GM13976 (cell line): ENCODE results near the gene GDI1.

Experiments
- DNase-seq: peaks from one replicate; pipeline ENCODE4 v3.0.0; 2012; ENCODE audit warnings: low spot score
- CTCF ChIP-seq: IDR thresholded peaks from 2 replicates; pipeline ENCODE4 v1.5.1; 2012; ENCODE audit warnings: borderline replicate concordance, mild to moderate bottlenecking; ENCODE audit not compliant: insufficient read depth; ENCODE audit errors: extremely low read depth, missing control alignments, control extremely low read depth
- in situ Hi-C: fragments of 300-500 bp; cut with MboI; formaldehyde crosslinking; loops from one replicate; pipeline ENCODE4 v1.12.0; 2022; ENCODE audit warnings: low sequenced_read_pairs, mixed read lengths, inconsistent platforms; ENCODE audit not compliant: unreplicated experiment

The GDI1 gene

GRCh38 chrX:154478728-154479622 is 42.0 kb downstream of the GDI1 start, which contains the start of gene LAGE3:
TSS of gene LAGE3 (minus strand) at chrX:154479281. CDS start at chrX:154478915, 366 bp downstream.
- DNase-seq, result peak; percentile 92
- in situ Hi-C loops, result no loop called here
- TF ChIP-seq CTCF, result no peak

GRCh38 chrX:154481195-154481594 is 44.2 kb downstream of the GDI1 start:
- in situ Hi-C loops, result no loop called here
- no peak for TF ChIP-seq CTCF
- no peak for DNase-seq

GRCh38 chrX:154481911-154482601 is 45.1 kb downstream of the GDI1 start:
- no peak for TF ChIP-seq CTCF
- no peak for DNase-seq
- in situ Hi-C loops, result no loop called here

- in situ Hi-C loops, result no loop called here
- DNase-seq, result no peak
- no peak for TF ChIP-seq CTCF
These were observed 45.8 kb downstream of the GDI1 start for GRCh38 chrX:154482786-154483185.

GRCh38 chrX:154483325-154483724 is 46.4 kb downstream of the GDI1 start:
- in situ Hi-C loops, result no loop called here

More at GRCh38 chrX:154483325-154483724, 46.4 kb downstream of the GDI1 start:
- no peak for DNase-seq
- no peak for TF ChIP-seq CTCF
